Astrocyte (in vitro differentiated cells and primary cell): ENCODE data around the gene CCT6A. TPM values are rescaled to one million over a fixed set of nuclear protein-coding genes. Genes with fewer than 3 reads are reported as not detected.
"Not testable (repeated sequence)": the region's sequence is repeated elsewhere in the genome, so short reads cannot be mapped to it uniquely, and the experiment has no call there.

ENCODE experiments used
- DNase-seq: peaks from one replicate; pipeline ENCODE4 v3.0.0-alpha.2; 2010; ENCODE audit warnings: low read depth
- FAIRE-seq: peaks from 2 replicates; lab custom pipeline; 2011; peaks lifted over from hg19 to GRCh38; lab: Jason Lieb, UNC
- H2AFZ ChIP-seq: 2 replicates; pipeline ENCODE4 v1.6.0; 2012; ENCODE audit warnings: low read depth, low read length, inconsistent platforms
- H3K27ac ChIP-seq: 2 replicates; pipeline ENCODE4 v1.5.1; 2011; ENCODE audit warnings: low read depth, low read length, inconsistent platforms
- H3K27me3 ChIP-seq: 2 replicates; pipeline ENCODE4 v1.6.0; 2011; ENCODE audit warnings: low read length, inconsistent platforms; ENCODE audit not compliant: insufficient read depth
- H3K36me3 ChIP-seq: 2 replicates; pipeline ENCODE4 v1.5.1; 2011; ENCODE audit warnings: low read length, inconsistent platforms; ENCODE audit not compliant: insufficient read depth
- H3K4me1 ChIP-seq: 2 replicates; pipeline ENCODE4 v1.5.1; 2011; ENCODE audit warnings: low read length, inconsistent platforms; ENCODE audit not compliant: insufficient read depth
- H3K4me2 ChIP-seq: 2 replicates; pipeline ENCODE4 v1.6.0; 2012; ENCODE audit warnings: low read length, inconsistent platforms
- H3K4me3 ChIP-seq: 2 replicates; pipeline ENCODE4 v1.5.1; 2011; ENCODE audit warnings: low read depth, mild to moderate bottlenecking, low read length, inconsistent platforms; ENCODE audit not compliant: insufficient read depth
- H3K79me2 ChIP-seq: 2 replicates; pipeline ENCODE4 v1.6.0; 2012; ENCODE audit warnings: mild to moderate bottlenecking, low read length, inconsistent platforms; ENCODE audit not compliant: insufficient read depth
- H3K9ac ChIP-seq: 2 replicates; pipeline ENCODE4 v1.6.0; 2012; ENCODE audit warnings: mild to moderate bottlenecking, low read length, inconsistent platforms
- H3K9me3 ChIP-seq: 2 replicates; pipeline ENCODE4 v1.5.1; 2012; ENCODE audit warnings: low read depth, mild to moderate bottlenecking, low read length, inconsistent platforms; ENCODE audit not compliant: insufficient read depth
- H4K20me1 ChIP-seq: 2 replicates; pipeline ENCODE4 v1.6.0; 2012; ENCODE audit warnings: low read length, inconsistent platforms; ENCODE audit not compliant: insufficient read depth
- H3K27ac Mint-ChIP-seq: one replicate; pipeline ENCODE4 v1.8.0; 2021; ENCODE audit warnings: mild to moderate bottlenecking, mixed read lengths; ENCODE audit not compliant: unreplicated experiment
- H3K27me3 Mint-ChIP-seq: one replicate; pipeline ENCODE4 v1.8.0; 2021; ENCODE audit warnings: low read depth, mixed read lengths; ENCODE audit not compliant: unreplicated experiment
- H3K36me3 Mint-ChIP-seq: one replicate; pipeline ENCODE4 v1.8.0; 2021; ENCODE audit warnings: low read depth, mixed read lengths; ENCODE audit not compliant: unreplicated experiment
- H3K4me1 Mint-ChIP-seq: one replicate; pipeline ENCODE4 v1.8.0; 2021; ENCODE audit warnings: low read depth, mixed read lengths; ENCODE audit not compliant: unreplicated experiment
- H3K4me3 Mint-ChIP-seq: one replicate; pipeline ENCODE4 v1.8.0; 2021; ENCODE audit warnings: mild to moderate bottlenecking, moderate library complexity, mixed read lengths; ENCODE audit not compliant: unreplicated experiment
- H3K9me3 Mint-ChIP-seq: one replicate; pipeline ENCODE4 v1.8.0; 2021; ENCODE audit warnings: mild to moderate bottlenecking, mixed read lengths; ENCODE audit not compliant: unreplicated experiment
- CTCF ChIP-seq: IDR thresholded peaks from 2 replicates; pipeline ENCODE4 v1.5.1; 2011; ENCODE audit warnings: low read depth, mild to moderate bottlenecking, inconsistent platforms, low read length, moderate library complexity; ENCODE audit not compliant: insufficient read depth
- EZH2 ChIP-seq: IDR thresholded peaks from 2 replicates; pipeline ENCODE4 v1.6.1; 2012; ENCODE audit warnings: mild to moderate bottlenecking, low read length, inconsistent platforms; ENCODE audit not compliant: insufficient read depth
- total RNA-seq: library from RNA; stranded (reverse); gene quantifications from 2 replicates; pipeline ENCODE4 v1.2.1, GENCODE V29; 2021

Gene CCT6A
- total RNA-seq, 1 donor from 2014 or later, result 180 TPM

GRCh38 chr7:56087445-56087844 lies 35.9 kb downstream of the CCT6A start:
- H3K79me2 ChIP-seq, result no peaks in the 10 kb centered on the region
- FAIRE-seq, result no peak
- peaks cover 4% of the 10 kb centered on the region for H3K36me3 Mint-ChIP-seq

GRCh38 chr7:56091591-56091990 lies 40.0 kb downstream of the CCT6A start:
- H3K27me3 ChIP-seq, result no peaks in the 10 kb centered on the region
- H3K27me3 Mint-ChIP-seq, result no peaks in the 10 kb centered on the region
- peaks cover 8% of the 10 kb centered on the region for H3K4me1 ChIP-seq
- H3K27ac ChIP-seq, result no peak overlapping the region
- H3K36me3 ChIP-seq, result no peaks in the 10 kb centered on the region
- no peak overlapping the region for H2AFZ ChIP-seq
- no peaks in the 10 kb centered on the region for H3K4me1 Mint-ChIP-seq
- H3K9me3 Mint-ChIP-seq, result no peaks in the 10 kb centered on the region
- no peak overlapping the region for H3K4me2 ChIP-seq
- H3K79me2 ChIP-seq, result no peaks in the 10 kb centered on the region
- H3K36me3 Mint-ChIP-seq, result peaks cover 4% of the 10 kb centered on the region
- no peak for FAIRE-seq
- no peak overlapping the region for H3K4me3 ChIP-seq
- peak; percentile 6 for DNase-seq
- H3K9me3 ChIP-seq, result no peaks in the 10 kb centered on the region
- H3K9ac ChIP-seq, result no peak overlapping the region
- H4K20me1 ChIP-seq, result no peaks in the 10 kb centered on the region
- H3K27ac Mint-ChIP-seq, result no peak overlapping the region
- H3K4me3 Mint-ChIP-seq, result no peak overlapping the region
- TF ChIP-seq CTCF (no peak), EZH2 (no peak)

More at GRCh38 chr7:56087445-56087844, 35.9 kb downstream of the CCT6A start:
- Mint-ChIP-seq H3K27me3 (no peaks in the 10 kb centered on the region), H3K4me1 (no peaks in the 10 kb centered on the region), H3K27ac (no peak overlapping the region), H3K4me3 (no peak overlapping the region), H3K9me3 (no peaks in the 10 kb centered on the region)
- H3K4me1 ChIP-seq, result no peaks in the 10 kb centered on the region
- no peaks in the 10 kb centered on the region for H3K9me3 ChIP-seq
- H3K9ac ChIP-seq, result no peak overlapping the region
- H2AFZ ChIP-seq, result no peak overlapping the region
- H3K36me3 ChIP-seq, result no peaks in the 10 kb centered on the region
- no peak overlapping the region for H3K4me2 ChIP-seq
- no peak for DNase-seq
- no peaks in the 10 kb centered on the region for H4K20me1 ChIP-seq
- H3K27ac ChIP-seq, result no peak overlapping the region
- no peak overlapping the region for H3K4me3 ChIP-seq
- TF ChIP-seq CTCF (no peak), EZH2 (no peak)
- H3K27me3 ChIP-seq, result no peaks in the 10 kb centered on the region

- H3K4me2 ChIP-seq, result peak overlapping the region; percentile 62
- not testable (repeated sequence) for H3K4me3 ChIP-seq, H3K9me3 Mint-ChIP-seq, H3K4me1 ChIP-seq, H3K27ac ChIP-seq, H3K4me3 Mint-ChIP-seq, H3K4me1 Mint-ChIP-seq, FAIRE-seq, H3K36me3 Mint-ChIP-seq, H2AFZ ChIP-seq, H3K9me3 ChIP-seq, H3K79me2 ChIP-seq, H3K9ac ChIP-seq, H3K27me3 ChIP-seq, H4K20me1 ChIP-seq, H3K27ac Mint-ChIP-seq, DNase-seq, H3K27me3 Mint-ChIP-seq, H3K36me3 ChIP-seq
Observed at GRCh38 chr7:56092388-56092787, 40.8 kb downstream of the CCT6A start.
